ENCODE measurements around the gene ZCWPW1.
"Not testable (repeated sequence)": the region's sequence is repeated elsewhere in the genome, so short reads cannot be mapped to it uniquely, and the experiment has no call there.

The ZCWPW1 gene

GRCh38 chr7:100466653-100467605, 38.4 kb upstream of the ZCWPW1 start:
- no peaks in the 10 kb centered on the region for H3K4me1 Mint-ChIP-seq (ENCODE audit: low read depth)
- H3K27me3 Mint-ChIP-seq (ENCODE audit: low read depth) = no peaks in the 10 kb centered on the region
- H3K27ac Mint-ChIP-seq = peak overlapping the region; percentile 36
- no peak overlapping the region for H3K4me3 Mint-ChIP-seq
- peaks cover 26% of the 10 kb centered on the region for H3K36me3 Mint-ChIP-seq (ENCODE audit: low read depth)
- H3K9me3 Mint-ChIP-seq = no peaks in the 10 kb centered on the region
- DNase-seq (ENCODE audit: low spot score) = no peak

GRCh38 chr7:100465702-100466311, 37.3 kb upstream of the ZCWPW1 start:
- Mint-ChIP-seq H3K27me3 (ENCODE audit: low read depth) (no peaks in the 10 kb centered on the region), H3K27ac (no peak overlapping the region), H3K36me3 (ENCODE audit: low read depth) (peaks cover 24% of the 10 kb centered on the region), H3K4me1 (ENCODE audit: low read depth) (no peaks in the 10 kb centered on the region), H3K9me3 (no peaks in the 10 kb centered on the region), H3K4me3 (no peak overlapping the region)
- DNase-seq (ENCODE audit: low spot score) = no peak

GRCh38 chr7:100465299-100465698, 36.8 kb upstream of the ZCWPW1 start:
- H3K27me3 Mint-ChIP-seq (ENCODE audit: low read depth) = no peaks in the 10 kb centered on the region
- H3K9me3 Mint-ChIP-seq = no peaks in the 10 kb centered on the region
- DNase-seq (ENCODE audit: low spot score) = no peak
- no peak overlapping the region for H3K27ac Mint-ChIP-seq
- no peaks in the 10 kb centered on the region for H3K4me1 Mint-ChIP-seq (ENCODE audit: low read depth)
- peaks cover 20% of the 10 kb centered on the region for H3K36me3 Mint-ChIP-seq (ENCODE audit: low read depth)
- no peak overlapping the region for H3K4me3 Mint-ChIP-seq

DNA sequence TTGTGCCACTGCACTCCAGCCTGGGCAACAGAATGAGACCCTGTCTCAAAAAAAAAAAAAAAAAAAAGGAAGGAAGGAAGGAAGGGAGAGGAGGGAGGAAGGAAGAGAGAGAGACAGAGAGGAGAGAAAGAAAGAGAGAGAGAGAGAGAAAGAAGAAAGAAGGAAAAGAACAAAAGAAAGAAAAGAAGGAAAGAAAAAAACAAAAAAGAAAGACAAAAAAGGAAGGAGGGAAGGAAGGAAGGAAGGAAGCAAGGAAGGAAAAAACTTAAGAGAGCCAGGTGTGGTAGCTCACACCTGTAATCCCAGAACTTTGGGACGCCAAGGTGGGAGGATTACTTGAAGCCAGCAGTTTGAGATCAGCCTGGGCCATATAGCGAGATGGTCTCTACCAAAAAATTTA, 36.3 kb upstream of the ZCWPW1 start:
- no peaks in the 10 kb centered on the region for H3K9me3 Mint-ChIP-seq
- H3K27me3 Mint-ChIP-seq (ENCODE audit: low read depth) = no peaks in the 10 kb centered on the region
- no peak for DNase-seq (ENCODE audit: low spot score)
- peaks cover 20% of the 10 kb centered on the region for H3K36me3 Mint-ChIP-seq (ENCODE audit: low read depth)
- peak overlapping the region; percentile 38 for H3K27ac Mint-ChIP-seq
- no peaks in the 10 kb centered on the region for H3K4me1 Mint-ChIP-seq (ENCODE audit: low read depth)
- H3K4me3 Mint-ChIP-seq = no peak overlapping the region

DNA sequence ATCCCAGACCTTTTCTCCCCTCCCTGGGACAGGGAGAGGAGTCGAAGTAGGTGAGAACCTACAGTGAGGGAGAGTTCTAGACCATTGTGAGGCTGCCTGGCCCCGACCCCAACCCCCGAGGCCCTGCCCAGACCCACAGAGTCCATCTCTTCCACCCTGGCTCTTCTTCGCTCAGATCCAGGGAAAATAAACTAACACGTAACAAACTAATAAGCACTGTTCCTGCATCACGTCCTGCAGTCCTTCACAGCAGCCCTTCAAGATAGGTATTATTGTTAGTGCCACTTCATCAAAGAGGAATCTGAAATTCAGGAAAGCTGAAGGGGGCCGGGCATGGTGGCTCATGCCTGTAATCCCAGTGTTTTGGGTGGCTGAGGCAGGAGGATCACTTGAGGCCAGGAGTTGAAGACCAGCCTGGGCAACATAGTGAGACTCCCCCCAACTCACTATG, 35.7 kb upstream of the ZCWPW1 start, which contains the start of gene SPACDR:
SPACDR (minus strand) TSS at position 51 of the 451 bp plus-strand sequence. CDS start 235 bp downstream, outside the sequence.
- Mint-ChIP-seq H3K36me3 (ENCODE audit: low read depth) (peaks cover 22% of the 10 kb centered on the region), H3K27ac (peak within 1 kb of the TSS; percentile 41), H3K4me1 (ENCODE audit: low read depth) (no peaks in the 10 kb centered on the region), H3K27me3 (ENCODE audit: low read depth) (no peaks in the 10 kb centered on the region), H3K4me3 (no peak within 1 kb of the TSS), H3K9me3 (no peaks in the 10 kb centered on the region)
- no peak for DNase-seq (ENCODE audit: low spot score)

GRCh38 chr7:100457033-100457432, 28.5 kb upstream of the ZCWPW1 start:
- H3K27ac Mint-ChIP-seq = no peak overlapping the region
- H3K9me3 Mint-ChIP-seq = no peaks in the 10 kb centered on the region
- H3K4me3 Mint-ChIP-seq = no peak overlapping the region
- no peaks in the 10 kb centered on the region for H3K27me3 Mint-ChIP-seq (ENCODE audit: low read depth)
- H3K36me3 Mint-ChIP-seq (ENCODE audit: low read depth) = peaks cover 7% of the 10 kb centered on the region
- H3K4me1 Mint-ChIP-seq (ENCODE audit: low read depth) = peaks cover 11% of the 10 kb centered on the region
- no peak for DNase-seq (ENCODE audit: low spot score)

DNA sequence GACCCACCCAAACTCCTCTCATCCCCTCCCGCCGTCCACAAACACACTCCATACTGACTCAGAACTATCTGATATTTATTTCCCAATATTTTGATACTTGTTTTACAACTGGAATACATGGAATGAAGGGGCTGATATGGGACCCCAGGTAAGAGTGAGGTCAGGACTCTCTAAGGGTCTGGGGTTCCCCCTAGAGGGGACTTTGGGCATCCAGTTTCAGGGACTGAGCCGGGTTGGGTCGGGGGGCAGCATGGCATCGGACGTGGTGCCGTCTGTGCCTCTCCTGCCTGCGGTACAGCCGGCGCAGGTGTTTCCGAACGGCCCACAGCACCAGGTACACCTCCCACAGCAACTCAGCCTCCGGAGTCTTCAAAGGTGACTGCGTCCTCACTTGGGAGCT, 28.1 kb upstream of the ZCWPW1 start:
- Mint-ChIP-seq H3K27me3 (ENCODE audit: low read depth) (no peaks in the 10 kb centered on the region), H3K4me3 (no peak overlapping the region), H3K9me3 (no peaks in the 10 kb centered on the region), H3K36me3 (ENCODE audit: low read depth) (peaks cover 7% of the 10 kb centered on the region), H3K4me1 (ENCODE audit: low read depth) (peaks cover 11% of the 10 kb centered on the region), H3K27ac (no peak overlapping the region)
- DNase-seq (ENCODE audit: low spot score) = no peak

GRCh38 chr7:100455206-100455605, 26.7 kb upstream of the ZCWPW1 start:
- H3K4me3 Mint-ChIP-seq = no peak overlapping the region
- no peaks in the 10 kb centered on the region for H3K27me3 Mint-ChIP-seq (ENCODE audit: low read depth)
- peaks cover 11% of the 10 kb centered on the region for H3K4me1 Mint-ChIP-seq (ENCODE audit: low read depth)

DNA sequence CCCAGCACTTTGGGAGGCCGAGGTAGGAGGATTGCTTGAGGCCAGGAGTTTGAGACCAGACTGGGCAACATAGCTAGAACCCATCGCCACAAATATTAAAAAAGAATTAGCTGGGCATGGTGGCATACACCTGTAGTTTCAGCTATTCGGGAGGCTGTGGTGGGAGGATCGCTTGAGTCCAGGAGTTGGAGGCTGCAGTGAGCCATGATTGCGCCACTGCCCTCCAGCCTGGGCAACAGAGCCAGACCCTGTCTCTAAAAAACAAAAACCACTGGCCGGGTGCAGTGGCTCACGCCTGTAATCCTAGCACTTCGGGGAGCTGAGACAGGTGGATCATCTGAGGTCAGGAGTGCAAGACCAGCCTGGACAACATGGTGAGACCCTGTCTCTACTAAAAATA, 25.4 kb upstream of the ZCWPW1 start:
- H3K4me3 Mint-ChIP-seq; H3K9me3 Mint-ChIP-seq; H3K36me3 Mint-ChIP-seq (ENCODE audit: low read depth); DNase-seq (ENCODE audit: low spot score); H3K27ac Mint-ChIP-seq; H3K27me3 Mint-ChIP-seq (ENCODE audit: low read depth): not testable (repeated sequence)
- H3K4me1 Mint-ChIP-seq (ENCODE audit: low read depth) = peaks cover 11% of the 10 kb centered on the region

More at GRCh38 chr7:100455206-100455605, 26.7 kb upstream of the ZCWPW1 start:
- H3K9me3 Mint-ChIP-seq = no peaks in the 10 kb centered on the region
- H3K27ac Mint-ChIP-seq = peak overlapping the region; percentile 55
- peaks cover 7% of the 10 kb centered on the region for H3K36me3 Mint-ChIP-seq (ENCODE audit: low read depth)
- DNase-seq (ENCODE audit: low spot score) = no peak

DNA sequence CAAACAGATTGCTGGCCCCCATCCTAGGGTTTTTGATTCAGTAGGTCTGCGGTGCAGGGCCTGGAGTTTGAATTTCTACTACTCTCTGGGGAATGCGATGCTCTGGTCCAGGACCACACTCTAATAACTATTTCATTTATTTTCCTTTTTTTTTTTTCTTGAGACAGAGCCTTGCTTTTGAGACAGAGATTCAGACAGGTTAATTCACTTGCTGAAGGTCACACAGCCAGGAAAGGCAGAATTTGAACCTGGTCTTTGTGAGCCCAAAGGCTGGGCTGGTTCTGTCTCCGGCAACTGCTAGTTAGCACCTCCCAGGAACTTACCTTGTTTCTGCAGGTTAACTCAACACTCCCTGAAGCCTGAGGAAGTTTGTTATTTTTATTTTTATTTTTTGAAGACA, 24.0 kb upstream of the ZCWPW1 start:
- no peaks in the 10 kb centered on the region for H3K36me3 Mint-ChIP-seq (ENCODE audit: low read depth)
- peaks cover 11% of the 10 kb centered on the region for H3K4me1 Mint-ChIP-seq (ENCODE audit: low read depth)
- no peaks in the 10 kb centered on the region for H3K9me3 Mint-ChIP-seq
- H3K27me3 Mint-ChIP-seq (ENCODE audit: low read depth) = no peaks in the 10 kb centered on the region
- H3K4me3 Mint-ChIP-seq = no peak overlapping the region
- no peak for DNase-seq (ENCODE audit: low spot score)
- no peak overlapping the region for H3K27ac Mint-ChIP-seq

DNA sequence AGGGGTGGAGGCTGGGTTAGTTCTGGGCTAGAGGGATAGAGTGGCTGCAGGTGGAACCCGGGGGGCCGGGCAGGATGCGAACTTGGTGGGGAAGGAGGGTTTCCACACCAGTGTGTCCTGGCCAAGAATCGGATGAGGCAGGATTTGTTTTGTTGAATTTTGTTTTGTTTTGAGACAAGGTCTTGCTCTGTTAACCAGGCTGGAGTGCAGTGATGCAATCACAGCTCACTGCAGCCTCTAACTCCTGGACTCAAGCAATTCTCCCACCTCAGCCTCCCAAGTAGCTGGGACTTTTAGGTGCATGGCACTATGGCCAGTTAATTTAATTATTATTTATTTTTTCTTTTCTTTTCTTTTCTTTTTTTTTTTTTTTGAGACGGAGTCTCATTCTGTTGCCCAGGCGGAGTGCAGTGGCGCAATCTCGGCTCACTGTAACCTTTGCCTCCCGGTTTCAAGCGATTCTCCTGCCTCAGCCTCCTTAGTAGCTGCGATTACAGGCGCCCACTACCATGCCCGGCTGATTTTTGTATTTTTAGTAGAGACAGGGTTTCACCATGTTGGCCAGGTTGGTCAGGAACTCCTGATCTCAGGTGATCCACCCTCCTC, 20.8 kb upstream of the ZCWPW1 start:
- H3K36me3 Mint-ChIP-seq (ENCODE audit: low read depth) = no peaks in the 10 kb centered on the region
- DNase-seq (ENCODE audit: low spot score) = no peak
- no peaks in the 10 kb centered on the region for H3K27me3 Mint-ChIP-seq (ENCODE audit: low read depth)
- H3K4me1 Mint-ChIP-seq (ENCODE audit: low read depth) = peaks cover 11% of the 10 kb centered on the region
- no peaks in the 10 kb centered on the region for H3K9me3 Mint-ChIP-seq
- no peak overlapping the region for H3K27ac Mint-ChIP-seq
- no peak overlapping the region for H3K4me3 Mint-ChIP-seq

DNA sequence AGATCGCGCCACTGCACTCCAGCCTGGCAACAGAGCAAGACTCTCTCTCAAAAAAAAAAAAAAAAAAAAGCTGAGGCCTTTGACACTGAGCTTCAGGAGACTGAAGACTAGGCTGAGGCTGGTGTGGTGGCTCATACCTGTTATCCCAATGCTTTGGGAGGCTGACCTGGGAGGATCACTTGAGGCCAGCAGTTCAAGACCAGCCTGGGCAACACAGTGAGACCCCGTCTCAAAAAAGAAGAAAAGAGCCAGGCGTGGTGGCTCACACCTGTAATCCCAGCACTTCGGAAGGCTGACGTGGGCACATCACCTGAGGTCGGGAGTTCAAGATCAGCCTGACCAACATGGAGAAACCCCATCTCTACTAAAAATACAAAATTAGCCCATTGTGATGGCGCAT, 18.9 kb upstream of the ZCWPW1 start:
- H3K27ac Mint-ChIP-seq; H3K27me3 Mint-ChIP-seq (ENCODE audit: low read depth); H3K9me3 Mint-ChIP-seq; H3K36me3 Mint-ChIP-seq (ENCODE audit: low read depth); DNase-seq (ENCODE audit: low spot score); H3K4me3 Mint-ChIP-seq: not testable (repeated sequence)
- peaks cover 16% of the 10 kb centered on the region for H3K4me1 Mint-ChIP-seq (ENCODE audit: low read depth)

GRCh38 chr7:100446040-100446439, 17.5 kb upstream of the ZCWPW1 start:
- no peak for DNase-seq (ENCODE audit: low spot score)
- Mint-ChIP-seq H3K36me3 (ENCODE audit: low read depth) (no peaks in the 10 kb centered on the region), H3K27ac (no peak overlapping the region), H3K4me1 (ENCODE audit: low read depth) (peaks cover 16% of the 10 kb centered on the region), H3K9me3 (no peaks in the 10 kb centered on the region), H3K4me3 (no peak overlapping the region), H3K27me3 (ENCODE audit: low read depth) (no peaks in the 10 kb centered on the region)

Measured in T-helper 2 cell treated with Interferon-gamma antibody and Interleukin-4, amounts not matched to agents 5 μg/mL and 100 μg/mL, for 36 hours (primary cell).